Stomach (tissue), 4 donors: ENCODE results near the gene TTLL1.

Experiments
- CTCF ChIP-seq, 7 experiments: fragments of 450-650 bp in 4 of 7; fragments of 200-600 bp in 3 of 7; sonication (generic) in 3 of 7; IDR thresholded peaks; one replicate each; pipeline ENCODE4 v1.5.1; 2016 to 2019; ENCODE audit warnings: antibody characterized with exemption in 7 of 7, control low read depth in 2 of 7, mild to moderate bottlenecking in 1 of 7
- EP300 ChIP-seq: sonication (generic); formaldehyde crosslinking; IDR thresholded peaks from one replicate; pipeline ENCODE4 v1.6.1; 2017; ENCODE audit warnings: antibody characterized with exemption
- POLR2A ChIP-seq, 4 donors: fragments of 450-650 bp; IDR thresholded peaks; one replicate each; pipeline ENCODE4 v1.6.1; 2016; ENCODE audit warnings: antibody characterized with exemption in 4 of 4, control low read depth in 2 of 4, mild to moderate bottlenecking in 1 of 4, moderate library complexity in 1 of 4
- POLR2AphosphoS5 ChIP-seq, 3 donors: sonication (generic); formaldehyde crosslinking; IDR thresholded peaks; one replicate each; pipeline ENCODE4 v1.6.1; 2016; ENCODE audit warnings: antibody characterized with exemption in 3 of 3

GRCh38 chr22:42990131-42990838, 98.9 kb downstream of the TTLL1 start:
- TF ChIP-seq CTCF (IDR thresholded peaks at IDR 0.05) (no peak), POLR2AphosphoS5 (IDR thresholded peaks at IDR 0.05) (peak in 2 of 3 donors; percentile 7 to 46), POLR2A (IDR thresholded peaks at IDR 0.05) (no peak), EP300 (no peak)
